ENCODE results near the gene LGMN.
"Not testable (repeated sequence)": the region's sequence is repeated elsewhere in the genome, so short reads cannot be mapped to it uniquely, and the experiment has no call there.

LGMN gene

DNA sequence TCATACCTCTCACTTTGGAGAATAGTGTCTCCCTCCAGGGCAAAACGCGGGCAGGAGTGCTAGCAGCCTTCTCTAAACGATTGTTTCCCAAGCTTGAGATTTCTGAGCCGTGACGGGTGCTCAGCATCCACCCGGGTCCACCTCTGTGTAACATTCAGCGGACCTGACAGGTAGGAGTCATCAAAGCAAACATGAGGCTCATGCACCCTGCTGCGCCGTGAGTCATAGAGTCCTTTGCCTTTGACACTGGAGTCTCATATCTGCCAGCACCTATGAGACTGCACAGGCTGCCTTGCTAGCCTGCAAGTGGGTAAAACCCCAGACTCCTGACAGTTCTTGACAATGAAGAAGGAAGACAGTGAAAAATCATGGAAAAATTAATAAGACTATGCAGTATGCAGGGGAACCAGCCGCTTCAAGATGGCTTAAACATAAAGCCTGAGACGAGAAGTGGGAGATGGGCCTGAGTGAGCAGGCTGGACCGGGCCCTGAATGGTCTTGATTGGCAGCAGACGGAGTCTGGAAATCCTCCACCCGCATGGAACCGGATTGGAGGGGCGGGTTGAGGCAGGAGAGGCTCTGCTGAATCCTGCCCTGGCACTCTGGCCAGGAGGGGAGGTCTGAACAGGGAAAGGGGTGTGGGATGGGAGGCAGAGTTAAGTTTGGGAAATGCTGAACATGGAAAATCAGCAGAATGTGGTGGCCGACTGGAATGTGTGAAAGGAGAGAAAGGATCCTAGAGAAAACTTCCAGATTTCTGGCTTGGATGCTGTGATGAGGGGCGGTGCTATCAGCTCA is 54.2 kb downstream of the LGMN start:
- no peak for DNase-seq

DNA sequence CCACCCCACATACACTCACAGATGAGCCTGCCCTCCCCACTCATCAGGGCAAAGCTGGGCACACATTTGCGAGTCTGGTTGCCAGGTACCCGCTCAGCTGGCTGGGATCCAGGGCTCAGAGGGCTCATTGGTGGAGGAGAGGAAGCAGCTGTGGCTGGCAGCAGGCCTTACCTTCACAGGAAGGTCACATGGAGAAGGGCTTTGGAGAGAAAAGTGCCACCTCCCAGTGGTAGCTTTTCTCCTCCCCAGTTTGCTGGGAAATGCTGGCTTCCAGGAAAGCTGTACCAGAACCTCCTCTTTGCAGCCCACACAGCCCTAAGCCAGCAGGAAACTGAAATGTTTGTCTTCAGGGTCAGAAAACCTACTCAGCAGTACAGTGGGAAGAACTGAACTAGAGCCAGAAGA is 55.6 kb downstream of the LGMN start:
- DNase-seq = no peak

DNA sequence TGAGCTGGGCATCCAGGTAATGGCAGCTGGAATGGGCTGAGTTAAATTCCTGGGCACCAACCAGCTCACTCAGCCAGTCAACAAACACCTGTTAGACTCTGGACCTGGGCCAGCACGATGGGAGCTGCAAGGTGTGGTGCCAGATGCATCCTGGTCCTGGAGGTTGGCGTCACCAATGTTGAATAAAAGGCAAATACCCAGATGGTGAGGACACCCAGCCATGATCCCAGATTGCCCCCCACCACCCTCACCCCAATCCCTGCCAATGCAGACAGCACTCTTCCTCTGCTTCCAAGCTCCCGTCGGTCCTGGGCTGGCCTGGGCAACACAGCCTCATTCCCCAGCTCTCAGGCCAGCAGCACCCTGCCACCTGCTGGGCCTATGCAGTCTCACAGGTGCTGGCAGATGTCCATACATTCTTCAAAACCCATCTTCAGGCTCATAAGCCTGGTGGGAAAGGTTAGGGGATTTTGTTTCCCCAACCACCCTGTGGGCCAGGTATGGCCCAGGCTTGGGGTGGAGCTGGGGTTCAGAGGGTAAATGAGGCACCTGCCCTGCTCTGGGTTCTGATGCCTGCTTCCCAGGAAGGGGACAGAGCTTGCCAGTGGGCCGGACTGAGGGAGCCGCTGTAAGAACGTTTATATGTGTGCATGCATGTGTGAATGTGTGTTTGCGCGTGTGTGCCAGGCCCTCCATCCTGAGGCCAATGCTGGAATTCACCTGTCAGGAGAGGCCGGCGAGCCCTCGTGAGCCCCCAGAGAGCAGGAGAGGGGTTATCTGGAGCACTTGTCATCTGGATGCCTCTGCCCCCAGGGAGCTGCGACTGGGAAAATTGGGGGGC is 58.0 kb downstream of the LGMN start:
- peak; percentile 37 for DNase-seq

DNA sequence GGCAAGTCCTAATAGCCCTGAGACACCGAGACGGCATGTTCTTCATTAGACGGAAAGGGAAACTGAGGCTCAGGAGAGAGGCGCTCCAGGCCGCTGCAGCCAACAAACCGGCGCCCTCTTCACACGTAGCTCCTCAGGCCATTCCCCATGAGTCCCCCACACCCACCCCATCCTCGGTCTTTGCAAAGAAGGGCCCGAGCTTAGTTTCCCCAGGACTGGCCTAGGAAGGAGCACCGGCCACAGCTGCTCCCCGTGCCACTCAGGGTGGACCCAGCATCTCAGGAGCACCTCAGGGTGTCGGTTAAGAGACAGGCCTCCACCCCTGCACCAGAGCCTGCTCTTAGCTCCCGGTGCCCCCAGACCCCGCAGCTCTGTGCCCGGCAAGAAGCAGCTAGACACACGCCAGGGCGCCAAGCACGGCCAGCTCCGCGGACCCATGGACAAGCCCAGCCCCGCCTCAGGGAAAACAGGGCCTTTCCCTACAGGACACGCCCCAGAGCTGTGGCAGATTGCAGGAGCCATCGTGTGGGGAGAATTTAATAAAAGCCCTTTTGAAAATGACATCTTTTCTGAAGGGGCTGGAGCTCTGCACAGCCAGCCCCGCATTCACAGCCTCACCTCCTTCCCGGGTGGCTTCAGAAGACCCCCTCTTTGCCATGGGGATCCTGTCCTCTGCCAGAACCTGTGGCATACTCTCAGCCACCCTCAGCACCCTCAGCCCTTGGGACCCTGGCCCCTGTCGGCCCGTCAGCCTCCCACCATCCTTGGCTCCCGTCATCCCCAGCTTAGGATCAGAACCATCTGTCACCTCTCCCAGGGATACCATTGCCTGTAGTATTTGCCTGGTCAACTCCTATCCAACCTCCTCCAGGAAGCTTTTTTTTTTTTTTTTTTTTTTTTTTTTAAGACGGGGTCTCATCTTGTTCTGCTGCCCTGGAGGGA is 59.7 kb downstream of the LGMN start:
- no peak for DNase-seq

DNA sequence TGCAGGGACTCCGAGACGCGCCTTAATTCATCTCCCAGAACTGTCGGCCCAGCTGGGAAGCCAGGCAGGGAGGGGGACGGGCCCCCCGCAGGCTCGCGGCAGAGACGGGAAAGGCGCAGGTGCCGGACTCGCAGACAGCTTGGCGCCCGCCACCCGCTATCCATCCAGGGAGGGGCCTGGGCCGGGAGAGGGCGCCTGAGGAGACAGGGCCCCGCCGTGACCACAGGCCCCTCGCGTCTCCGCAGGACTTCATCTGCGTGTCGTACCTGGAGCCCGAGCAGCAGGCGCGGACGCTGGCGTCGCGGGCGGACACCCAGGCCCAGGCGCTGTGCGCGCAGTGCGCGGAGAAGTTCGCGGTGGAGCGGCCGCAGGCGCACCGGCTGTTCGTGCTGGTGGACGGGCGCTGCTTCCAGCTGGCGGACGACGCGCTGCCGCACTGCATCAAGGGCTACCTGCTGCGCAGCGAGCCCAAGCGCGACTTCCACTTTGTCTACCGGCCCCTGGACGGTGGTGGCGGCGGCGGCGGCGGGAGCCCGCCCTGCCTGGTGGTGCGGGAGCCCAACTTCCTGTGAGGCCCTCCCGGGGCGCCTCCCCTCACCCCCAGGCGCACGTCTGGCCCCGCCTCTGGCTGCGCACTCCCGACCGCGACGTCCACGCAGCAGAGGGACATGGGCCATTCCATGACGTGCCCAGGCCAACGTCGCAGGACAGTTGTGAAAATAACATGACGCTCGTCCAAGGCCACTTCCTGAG is 60.6 kb downstream of the LGMN start:
- DNase-seq = no peak

DNA sequence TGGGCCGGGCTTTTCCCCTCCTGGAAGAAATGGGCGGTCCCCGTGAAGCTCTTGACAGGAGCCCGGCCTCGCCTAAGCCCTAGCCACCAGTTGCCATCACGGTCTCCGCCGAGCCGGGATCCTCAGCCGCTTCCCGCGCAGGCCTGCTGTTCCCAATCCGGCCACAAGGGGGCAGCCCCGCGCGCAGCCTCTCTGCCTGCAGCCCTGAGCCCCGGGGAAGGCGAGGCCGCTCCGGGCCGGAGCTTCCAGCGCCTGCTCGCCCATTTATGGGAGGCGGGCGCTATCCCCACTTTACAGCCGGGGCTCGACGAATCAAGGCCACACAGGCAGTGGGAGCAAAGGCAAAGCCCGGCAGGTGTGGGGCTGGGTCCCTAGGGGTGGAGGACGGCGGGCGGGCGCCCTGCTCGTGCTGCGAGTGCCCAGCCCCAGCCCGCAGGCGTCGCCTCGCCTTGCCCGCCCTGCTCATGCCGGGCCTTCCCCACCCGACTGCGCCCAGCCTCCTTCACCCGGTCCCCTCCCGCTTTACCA is 61.5 kb downstream of the LGMN start:
- DNase-seq = peak; percentile 70

DNA sequence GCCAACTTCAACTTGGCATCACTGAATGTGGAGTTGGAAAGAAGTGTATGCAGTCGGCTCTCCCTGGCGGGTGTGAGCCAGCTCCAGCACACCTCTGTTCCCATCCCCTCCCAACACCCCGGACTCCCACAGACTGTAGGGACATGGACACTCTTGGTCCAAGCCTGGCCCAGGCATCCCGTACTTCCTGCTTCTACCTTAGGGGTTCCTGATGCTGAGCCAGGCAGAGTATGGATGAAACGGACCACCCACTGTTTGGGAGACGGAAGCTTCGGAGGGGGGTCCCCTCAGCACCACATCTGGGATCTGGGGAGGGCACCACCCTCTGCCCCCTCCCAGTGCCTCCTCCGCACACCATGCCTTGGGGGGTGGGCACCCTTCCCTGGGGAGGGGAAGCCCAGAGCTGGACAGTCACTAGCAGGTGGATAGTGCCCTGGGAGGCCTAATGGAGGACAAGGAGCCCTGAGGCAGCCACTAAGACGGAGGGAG is 62.0 kb downstream of the LGMN start:
- no peak for DNase-seq

DNA sequence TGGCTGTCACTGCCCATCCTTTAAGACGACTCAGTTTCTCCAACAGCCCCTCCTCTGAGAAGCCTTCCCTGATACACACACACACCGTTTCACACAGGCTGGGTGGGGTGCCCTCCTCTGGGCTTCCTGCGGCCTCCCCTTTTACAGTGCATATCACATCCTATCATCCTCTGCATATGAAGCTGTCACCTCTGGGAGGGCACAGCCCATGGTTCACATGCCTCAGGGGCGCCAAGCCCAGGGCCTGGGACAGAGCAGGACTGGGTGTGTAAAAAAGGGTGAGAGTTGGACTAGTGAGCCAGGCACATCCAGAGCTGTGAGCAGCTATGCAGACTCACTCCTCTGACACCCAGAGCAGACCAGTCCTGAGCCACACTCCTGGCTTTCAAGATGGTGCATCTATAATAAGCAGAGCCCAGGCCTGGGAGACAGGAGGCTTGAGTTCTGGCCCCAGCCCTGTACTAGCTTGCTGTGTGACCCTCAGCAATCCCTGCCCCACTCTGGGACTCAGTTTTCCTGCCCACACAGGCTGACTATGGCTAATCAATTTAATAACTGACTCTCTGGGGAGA is 62.6 kb downstream of the LGMN start:
- no peak for DNase-seq

DNA sequence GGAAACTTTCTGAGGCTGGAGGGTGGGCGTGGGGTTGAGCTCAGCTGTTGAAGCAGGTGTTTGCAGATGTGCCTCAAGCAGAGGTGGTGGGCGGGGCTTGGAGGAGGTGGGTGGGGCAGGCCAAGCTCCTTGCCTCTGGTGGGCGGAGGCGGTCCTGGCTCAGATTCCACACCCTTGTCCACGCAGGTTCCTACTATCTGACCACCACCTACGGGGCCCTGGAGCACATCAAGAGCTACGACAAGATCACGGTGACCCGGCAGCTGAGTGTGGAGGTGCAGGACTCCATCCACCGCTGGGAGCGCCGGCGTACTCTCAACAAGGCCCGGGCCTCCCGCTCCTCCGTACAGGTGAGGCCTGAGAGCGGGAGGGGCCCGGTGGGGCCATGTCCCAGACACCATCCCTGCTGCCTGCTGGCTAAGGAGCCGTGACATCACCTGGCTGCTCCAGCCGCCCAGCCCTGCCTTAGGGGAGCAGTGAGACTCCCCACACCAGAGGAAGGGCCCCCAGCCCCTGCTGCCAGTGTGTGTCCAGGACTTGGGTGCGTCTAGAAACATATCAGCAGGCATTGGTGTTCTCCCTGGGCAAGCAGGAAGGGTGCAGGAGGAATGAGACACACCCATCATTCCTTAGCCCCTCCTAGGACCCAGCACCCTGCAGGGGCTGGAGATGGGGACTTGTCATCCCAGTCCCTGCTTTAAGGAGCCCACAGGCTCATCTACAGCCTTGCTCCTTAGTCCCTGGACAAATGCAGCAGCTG is 63.4 kb downstream of the LGMN start:
- no peak for DNase-seq

DNA sequence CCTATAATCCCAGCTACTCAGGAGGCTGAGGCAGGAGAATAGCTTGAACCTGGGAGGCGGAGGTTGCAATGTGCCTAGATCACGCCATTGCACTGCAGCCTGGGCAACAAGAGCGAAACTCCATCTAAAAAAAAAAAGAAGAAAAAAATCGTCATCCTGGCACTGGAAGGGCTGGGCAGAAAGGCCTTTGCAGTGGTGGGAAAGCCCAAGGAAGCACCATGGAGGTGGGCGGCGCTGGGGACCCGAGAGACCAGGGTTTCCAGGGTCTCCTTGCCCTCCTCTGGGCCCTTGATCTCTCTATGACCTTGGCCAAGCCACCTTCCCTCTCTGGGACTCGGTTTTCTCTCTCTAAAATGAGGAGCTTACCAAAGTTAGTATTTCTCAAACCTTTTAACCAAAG is 65.4 kb downstream of the LGMN start:
- DNase-seq = no peak

DNA sequence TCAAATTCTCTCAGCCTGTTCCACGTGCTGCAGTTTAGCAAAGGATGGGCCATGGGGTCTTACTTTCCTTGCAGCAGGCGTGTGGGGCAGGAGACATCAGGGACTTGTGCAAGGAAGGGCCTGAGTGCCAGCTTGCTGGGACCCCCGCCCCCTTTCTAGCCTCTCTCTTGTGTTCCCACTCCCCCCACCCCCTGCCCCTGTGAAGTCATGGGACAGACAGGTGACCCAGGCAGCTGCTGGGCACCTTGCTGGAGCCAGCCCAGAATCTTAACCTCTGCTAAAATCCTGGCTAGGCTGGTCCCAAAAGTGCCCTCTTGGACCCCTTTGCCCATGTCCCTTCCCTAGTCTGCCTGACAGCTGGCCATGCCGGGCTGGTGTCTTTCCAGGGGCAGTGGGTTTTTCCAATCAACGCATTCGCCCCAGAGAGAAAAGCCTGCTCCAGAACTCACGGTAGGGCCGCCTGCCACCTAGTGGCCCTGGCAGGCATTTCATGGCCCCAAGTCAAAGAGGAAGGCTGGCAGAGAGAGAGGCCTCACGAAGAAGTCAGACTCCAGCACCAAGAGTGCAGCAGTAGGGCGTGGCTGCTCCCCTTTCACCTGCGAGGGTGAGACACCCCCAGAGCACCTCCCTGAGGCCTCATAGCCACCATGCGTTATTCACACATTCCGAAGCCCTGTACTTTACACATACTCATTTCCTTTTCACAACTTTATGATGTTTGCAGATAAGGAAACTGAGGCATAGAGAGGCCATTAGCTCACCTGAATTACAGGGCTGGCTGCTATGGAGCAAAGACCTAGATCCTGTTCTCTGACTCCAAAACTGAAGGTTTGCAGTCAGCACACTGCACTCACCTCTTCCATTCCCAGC is 67.4 kb downstream of the LGMN start:
- peak; percentile 72 for DNase-seq

DNA sequence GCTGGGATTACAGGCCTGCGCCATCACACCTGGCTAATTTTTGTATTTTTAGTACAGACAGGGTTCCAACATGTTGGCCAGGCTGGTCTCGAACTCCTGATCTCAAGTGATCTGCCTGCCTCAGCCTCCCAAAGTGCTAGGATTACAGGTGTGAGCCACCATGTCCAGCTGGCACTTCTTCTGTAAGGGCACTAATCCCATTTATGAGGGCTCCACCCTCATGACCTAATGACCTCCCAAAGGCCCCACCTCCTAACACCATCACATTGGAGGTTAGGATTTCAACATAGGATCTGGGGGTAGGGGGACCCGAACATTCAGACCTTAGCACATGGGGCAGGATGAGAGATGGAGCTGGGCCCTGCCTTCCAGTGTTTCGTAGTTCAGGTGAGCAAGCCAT is 68.1 kb downstream of the LGMN start:
- DNase-seq = not testable (repeated sequence)

DNA sequence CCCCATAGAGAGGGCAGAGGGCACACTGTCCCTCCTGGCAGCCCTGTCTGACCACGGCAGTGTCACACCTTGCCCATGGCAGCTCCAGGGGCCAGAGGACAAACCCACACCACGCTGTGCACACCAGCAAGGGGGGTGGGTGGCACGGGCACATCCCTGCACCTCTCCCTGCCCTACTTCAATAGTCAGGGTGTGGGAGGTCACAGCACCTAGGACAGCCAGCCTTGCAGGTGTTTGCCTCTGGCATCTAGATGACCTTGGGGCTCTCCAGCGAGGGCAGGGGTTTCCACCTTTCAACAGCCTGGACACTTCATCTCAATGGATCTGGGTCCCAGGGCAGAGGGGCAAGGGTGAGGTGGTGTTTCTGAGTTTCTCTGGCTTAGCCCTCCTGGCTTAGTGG is 69.2 kb downstream of the LGMN start:
- no peak for DNase-seq

DNA sequence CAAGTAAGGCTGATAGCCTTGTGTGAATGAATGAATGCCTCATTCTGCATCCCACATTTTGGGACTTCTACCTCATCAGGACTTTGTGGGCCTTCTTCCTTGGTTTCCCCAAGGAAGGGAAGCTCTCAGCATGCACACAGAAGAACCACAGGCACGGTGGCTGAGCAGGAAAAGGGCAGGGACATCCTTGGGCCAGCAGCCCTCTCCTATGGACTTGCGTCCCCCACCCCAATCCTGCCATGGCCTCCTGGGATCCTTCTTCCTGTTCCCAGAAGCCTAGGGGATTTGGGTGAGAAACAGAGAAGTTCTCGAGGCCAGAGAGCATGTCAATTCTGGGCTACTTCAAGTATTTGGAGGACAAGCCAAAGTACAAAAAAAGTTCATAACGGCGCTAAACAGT is 69.7 kb downstream of the LGMN start:
- DNase-seq = no peak

DNA sequence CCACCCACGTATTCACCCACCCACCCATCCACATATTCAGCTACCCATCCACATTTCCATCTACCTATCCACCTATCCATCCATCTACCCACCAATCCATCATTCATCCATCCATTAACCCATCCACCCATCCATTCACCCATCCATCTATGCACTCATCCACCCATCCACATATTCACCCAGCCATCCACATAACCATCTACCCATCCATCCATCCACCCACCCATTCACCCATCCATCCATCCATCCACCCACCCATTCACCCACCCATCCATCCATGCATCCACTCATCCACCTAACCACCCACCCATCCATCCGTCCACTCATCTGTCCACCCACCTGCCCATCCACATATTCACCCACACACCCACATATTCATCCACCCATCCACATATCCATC is 70.5 kb downstream of the LGMN start:
- no peak for DNase-seq

DNA sequence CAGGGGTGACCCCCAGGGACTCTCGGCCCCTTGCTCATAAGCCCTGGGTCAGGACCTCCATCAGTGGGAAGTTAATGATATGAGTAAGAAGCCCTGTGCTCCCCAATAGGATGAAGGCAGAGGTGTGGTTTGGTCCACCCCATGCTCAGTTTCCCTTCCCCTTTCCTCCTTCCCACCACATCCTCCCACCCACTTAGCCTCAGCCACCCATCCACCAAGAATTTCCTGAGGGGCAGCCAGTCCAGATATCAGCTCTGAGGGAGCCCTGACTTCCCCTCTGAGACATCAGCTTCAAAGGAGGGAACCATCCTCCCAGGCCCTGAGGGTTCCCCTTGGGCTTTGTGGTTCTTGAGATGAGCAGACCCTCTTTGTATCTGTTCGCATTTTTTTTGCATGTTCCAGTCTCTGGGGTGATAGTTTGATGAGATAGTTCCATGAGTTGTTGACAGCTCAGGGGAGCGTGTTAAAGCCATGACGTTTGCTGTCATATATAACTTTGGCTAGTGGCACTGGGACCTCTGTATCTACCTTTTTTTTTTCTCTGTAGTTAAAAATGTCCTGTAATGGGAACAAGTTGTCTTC is 71.2 kb downstream of the LGMN start:
- peak; percentile 79 for DNase-seq

DNA sequence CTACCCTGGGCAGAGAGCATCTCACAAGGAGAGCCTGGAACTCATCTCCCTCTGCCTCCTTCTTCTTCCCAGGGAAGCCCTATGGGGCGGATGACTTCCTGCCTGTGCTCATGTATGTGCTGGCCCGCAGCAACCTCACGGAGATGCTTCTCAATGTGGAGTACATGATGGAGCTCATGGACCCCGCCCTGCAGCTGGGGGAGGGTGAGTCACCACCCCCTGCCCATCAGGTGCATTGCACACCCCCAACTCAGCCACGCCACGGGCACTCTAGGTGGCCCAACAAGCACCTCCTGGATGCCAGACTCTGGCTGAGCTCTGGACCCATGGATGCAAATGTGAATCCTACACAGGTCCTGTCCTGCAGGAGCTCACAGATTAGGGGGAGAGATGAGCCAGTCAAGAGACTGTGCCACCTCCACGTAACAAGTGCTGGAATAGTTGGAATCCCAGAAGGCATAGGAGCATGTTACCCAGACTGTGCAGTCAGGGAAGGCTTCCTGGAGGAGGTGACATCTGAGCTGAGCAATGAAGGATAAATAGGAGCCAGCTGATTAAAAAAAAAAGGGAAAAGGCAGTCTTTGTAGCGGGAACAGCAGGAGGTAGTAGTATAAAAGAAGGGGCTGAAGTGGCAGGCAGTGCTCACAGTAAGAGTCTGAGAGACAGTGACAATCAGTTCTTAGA is 71.9 kb downstream of the LGMN start:
- no peak for DNase-seq

DNA sequence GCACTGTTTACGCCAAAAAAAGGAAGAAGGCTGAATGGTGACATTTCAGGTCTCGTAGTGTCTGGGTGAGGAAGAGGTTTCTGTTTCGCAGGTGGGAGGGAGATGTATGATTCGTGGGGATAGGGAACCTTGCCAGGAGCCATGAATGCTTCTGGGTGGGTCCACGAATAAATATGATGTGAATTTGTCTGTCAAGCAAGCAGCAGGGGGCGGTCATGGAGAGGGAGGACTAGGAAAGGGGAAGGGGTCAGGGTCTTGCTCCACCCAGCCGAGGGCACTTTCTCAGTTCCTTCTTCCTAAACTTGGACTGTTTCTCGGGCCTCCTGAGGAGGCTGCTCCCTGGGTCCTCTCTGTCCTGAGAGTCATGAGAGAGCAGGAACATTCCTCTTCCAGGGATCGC is 72.5 kb downstream of the LGMN start:
- DNase-seq = no peak
